Measurements from ENCODE around the gene NUDT22. TPM values are rescaled to one million over a fixed set of nuclear protein-coding genes. Genes with fewer than 3 reads are reported as not detected.

The NUDT22 gene
- total RNA-seq, 3 donors from 2014 or later, result 34.2 to 58.0 (median 36.7) TPM

DNA sequence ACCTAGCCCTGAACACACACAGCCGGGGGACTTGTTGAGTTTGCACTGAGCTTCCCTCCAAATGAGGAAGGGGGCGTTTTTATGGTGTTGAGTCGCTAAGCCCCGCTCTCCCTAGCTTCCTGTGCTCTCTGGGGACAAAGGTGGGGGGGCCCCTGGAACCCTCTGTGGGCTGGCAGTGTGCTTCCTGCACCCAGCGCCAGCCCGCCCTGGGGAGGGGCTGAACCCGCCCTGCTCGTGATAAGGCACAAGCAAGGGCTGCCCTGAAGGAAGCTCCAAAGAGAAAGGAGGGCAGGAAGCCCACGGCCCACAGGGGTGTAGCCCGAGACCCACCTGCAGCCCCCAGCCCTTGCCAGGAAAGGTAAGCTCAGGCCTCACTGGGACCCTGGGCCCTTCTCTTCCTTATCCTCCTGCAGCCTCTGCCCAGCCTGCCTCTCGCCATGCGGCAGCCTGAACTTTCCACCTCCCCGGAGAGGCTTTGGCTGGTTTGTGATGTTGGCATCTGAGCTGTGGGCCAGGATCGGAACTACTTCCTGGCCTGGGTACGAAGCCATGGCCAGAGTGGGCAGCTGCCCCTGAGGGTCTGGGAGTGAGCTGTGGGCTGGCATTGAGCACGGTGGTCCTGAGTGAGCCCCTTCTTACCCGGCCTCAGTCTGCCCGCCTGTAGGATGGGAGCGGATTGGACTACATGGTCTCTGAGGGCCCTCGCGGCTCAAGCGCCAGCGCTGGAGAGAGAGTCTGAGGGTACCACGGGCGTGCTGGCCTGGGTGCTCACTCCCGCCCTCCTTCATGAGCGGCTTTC, 19.4 kb upstream of the NUDT22 start, which contains the start of gene FERMT3:
TSS of gene FERMT3 (plus strand) at position 265 of the 799 bp plus-strand sequence. CDS start 644 bp downstream, outside the sequence.
- Histone ChIP-seq H3K27me3 (no peaks in the 10 kb centered on the region), H3K9me3 (no peaks in the 10 kb centered on the region), H3K36me3 (peaks cover 6% of the 10 kb centered on the region), H3K27ac (peak within 1 kb of the TSS; percentile 62 to 95), H3K4me1 (peaks cover 0 to 8% of the 10 kb centered on the region in 2 donors), H3K4me3 (peak within 1 kb of the TSS; percentile 39 to 62 (median 46))
- intact Hi-C loops (cut with DNase I; ENCODE audit: low total_unique reads), result loop anchor here (1.0 kb wide), 1 partner anchor 95 kb away; no protein-coding TSS in a partner anchor
- TF ChIP-seq POLR2A (IDR thresholded peaks at IDR 0.05) (no peak), POLR2AphosphoS5 (IDR thresholded peaks at IDR 0.05) (no peak)
- TF ChIP-seq, protein P1, sequence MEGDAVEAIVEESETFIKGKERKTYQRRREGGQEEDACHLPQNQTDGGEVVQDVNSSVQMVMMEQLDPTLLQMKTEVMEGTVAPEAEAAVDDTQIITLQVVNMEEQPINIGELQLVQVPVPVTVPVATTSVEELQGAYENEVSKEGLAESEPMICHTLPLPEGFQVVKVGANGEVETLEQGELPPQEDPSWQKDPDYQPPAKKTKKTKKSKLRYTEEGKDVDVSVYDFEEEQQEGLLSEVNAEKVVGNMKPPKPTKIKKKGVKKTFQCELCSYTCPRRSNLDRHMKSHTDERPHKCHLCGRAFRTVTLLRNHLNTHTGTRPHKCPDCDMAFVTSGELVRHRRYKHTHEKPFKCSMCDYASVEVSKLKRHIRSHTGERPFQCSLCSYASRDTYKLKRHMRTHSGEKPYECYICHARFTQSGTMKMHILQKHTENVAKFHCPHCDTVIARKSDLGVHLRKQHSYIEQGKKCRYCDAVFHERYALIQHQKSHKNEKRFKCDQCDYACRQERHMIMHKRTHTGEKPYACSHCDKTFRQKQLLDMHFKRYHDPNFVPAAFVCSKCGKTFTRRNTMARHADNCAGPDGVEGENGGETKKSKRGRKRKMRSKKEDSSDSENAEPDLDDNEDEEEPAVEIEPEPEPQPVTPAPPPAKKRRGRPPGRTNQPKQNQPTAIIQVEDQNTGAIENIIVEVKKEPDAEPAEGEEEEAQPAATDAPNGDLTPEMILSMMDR (IDR thresholded peaks at IDR 0.05), result no peak
- DNase-seq (ENCODE audit: low spot score in 2 of 2), result no peak

DNA sequence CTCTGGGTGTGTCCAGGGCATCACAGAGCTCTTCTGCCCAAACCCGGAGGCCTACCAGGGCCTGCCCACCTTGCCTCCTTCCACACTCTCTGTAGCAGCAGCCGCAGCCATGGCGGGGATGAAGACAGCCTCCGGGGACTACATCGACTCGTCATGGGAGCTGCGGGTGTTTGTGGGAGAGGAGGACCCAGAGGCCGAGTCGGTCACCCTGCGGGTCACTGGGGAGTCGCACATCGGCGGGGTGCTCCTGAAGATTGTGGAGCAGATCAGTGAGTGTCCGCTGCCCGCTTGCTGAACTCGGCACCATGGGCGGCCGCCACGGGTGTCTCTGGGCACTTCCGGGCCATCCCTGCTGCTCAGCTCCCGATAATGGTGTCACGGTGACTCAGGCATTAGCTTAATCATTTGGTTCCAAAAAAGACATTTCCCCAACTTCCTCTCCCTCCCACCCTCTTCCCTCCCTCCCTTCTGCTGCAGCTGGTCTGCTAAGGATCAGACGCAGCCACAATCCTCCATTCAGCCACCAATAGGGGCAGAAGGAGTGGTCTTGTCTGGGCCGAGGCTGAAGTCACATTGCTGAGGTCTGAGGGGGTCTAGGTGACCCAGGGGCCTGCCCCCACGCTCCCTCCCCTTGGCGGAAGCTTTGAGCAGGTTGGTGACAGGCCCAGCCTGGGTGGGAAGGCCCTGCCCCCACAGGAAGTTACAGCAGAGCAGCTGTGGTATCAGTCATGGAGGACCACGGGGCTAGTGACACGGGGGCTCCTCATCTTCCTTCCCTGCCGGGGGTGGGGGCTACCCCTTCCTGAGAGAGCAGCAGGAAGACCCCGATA, 18.6 kb upstream of the NUDT22 start:
- intact Hi-C loops (cut with DNase I; ENCODE audit: low total_unique reads), result no loop called here
- Histone ChIP-seq H3K36me3 (peaks cover 6% of the 10 kb centered on the region), H3K27me3 (no peaks in the 10 kb centered on the region), H3K4me1 (peaks cover 0 to 8% of the 10 kb centered on the region in 2 donors), H3K9me3 (no peaks in the 10 kb centered on the region), H3K4me3 (peak overlapping the region; percentile 39 to 62 (median 46)), H3K27ac (peak overlapping the region; percentile 62 to 95)
- TF ChIP-seq POLR2AphosphoS5 (IDR thresholded peaks at IDR 0.05), result peak in 1 of 3 donors; percentile 33
- TF ChIP-seq, protein P1 (IDR thresholded peaks at IDR 0.05), result no peak
- no peak for DNase-seq (ENCODE audit: low spot score in 2 of 2)

DNA sequence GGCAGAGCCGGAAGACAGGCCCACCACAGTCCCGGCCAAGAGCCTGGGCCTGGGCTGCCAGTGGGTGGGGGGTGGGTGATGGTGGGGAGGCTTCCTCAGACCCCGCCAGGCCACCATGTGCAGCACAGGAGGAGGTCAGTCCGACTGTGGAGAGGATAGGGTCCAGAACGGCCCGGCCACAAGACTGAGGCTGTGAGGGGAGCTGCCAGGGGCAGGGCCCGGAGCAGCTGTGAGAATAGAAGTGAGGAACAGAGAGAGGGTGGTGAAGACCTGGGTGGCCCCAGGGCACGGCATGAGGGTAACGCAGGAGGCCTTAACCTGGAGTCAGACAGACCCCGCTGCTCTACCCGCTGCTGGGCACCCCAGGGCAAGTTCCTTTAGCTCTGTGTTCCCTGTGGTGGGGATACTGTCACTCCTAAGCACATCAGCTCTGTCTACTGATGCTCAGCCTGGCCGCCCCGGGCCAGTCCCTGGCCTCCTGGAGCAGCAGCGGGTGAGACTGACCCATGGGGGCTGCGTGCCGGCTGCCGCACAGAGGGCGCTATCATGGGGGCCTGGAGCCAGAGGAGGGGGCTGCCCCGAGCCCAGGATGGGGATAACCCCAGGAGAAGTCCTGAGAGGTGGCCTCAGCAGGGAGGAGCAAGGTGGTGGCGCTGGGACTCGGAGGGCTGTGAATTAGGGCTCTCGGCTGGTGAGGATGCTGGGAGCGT, 17.8 kb upstream of the NUDT22 start:
- TF ChIP-seq, protein P1 (IDR thresholded peaks at IDR 0.05), result no peak
- TF ChIP-seq POLR2A (IDR thresholded peaks at IDR 0.05) (no peak), POLR2AphosphoS5 (IDR thresholded peaks at IDR 0.05) (no peak)
- Histone ChIP-seq H3K36me3 (peaks cover 6% of the 10 kb centered on the region), H3K27ac (peak overlapping the region; percentile 62 to 95)

DNA sequence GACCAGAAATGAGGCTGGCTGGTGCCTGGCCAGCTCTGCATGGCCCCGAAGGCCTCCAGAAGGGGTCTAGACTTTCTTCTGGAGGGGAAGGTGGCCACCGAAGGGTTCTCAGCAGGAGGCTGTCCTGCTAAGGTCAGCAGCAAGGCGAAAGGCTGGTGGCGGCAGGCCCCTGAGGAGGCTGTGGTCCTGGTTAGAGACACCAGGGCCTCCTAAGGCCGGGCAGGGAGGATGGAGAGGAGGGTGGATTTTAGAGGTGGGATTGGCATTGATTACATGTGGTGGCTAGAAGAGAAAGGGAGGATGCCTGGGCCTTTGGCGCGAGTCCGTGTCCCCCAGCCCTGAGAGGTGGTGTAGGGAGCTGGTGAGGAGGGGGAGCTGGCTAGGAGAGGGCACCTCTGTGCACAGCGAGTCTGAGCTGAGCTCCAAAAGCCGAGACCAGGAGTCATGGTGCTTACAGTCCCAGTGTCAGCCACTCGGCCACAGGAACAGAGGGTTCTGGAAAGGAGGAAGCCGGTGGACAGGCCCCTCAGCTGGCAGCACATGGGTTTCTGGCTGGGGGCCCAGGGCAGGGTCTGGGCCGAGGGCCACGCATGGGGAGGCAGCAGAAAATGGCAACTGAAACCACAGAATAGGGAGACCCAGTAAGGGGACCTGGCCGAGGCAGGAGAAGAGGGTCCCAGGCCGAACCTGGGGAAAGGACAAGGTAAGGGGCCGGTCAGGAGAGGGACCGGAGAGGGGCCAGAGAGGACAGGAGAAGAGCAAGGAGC, 17.1 kb upstream of the NUDT22 start:
- Histone ChIP-seq H3K4me1 (peaks cover 0 to 8% of the 10 kb centered on the region in 2 donors), H3K4me3 (peak overlapping the region in 1 of 3 donors; percentile 62), H3K27me3 (no peaks in the 10 kb centered on the region), H3K36me3 (peaks cover under 1% of the 10 kb centered on the region), H3K27ac (peak overlapping the region in 1 of 2 donors; percentile 95), H3K9me3 (no peaks in the 10 kb centered on the region)
- TF ChIP-seq, protein P1 (IDR thresholded peaks at IDR 0.05), result no peak
- no peak for TF ChIP-seq POLR2A (IDR thresholded peaks at IDR 0.05)
- no peak for TF ChIP-seq POLR2AphosphoS5 (IDR thresholded peaks at IDR 0.05)
- DNase-seq (ENCODE audit: low spot score in 2 of 2), result no peak
- intact Hi-C loops (cut with DNase I; ENCODE audit: low total_unique reads), result no loop called here

More for the DNA sequence above, 17.8 kb upstream of the NUDT22 start:
- Histone ChIP-seq H3K27me3 (no peaks in the 10 kb centered on the region), H3K9me3 (no peaks in the 10 kb centered on the region), H3K4me1 (peaks cover 0 to 8% of the 10 kb centered on the region in 2 donors), H3K4me3 (peak overlapping the region; percentile 39 to 62 (median 46))
- no peak for DNase-seq (ENCODE audit: low spot score in 2 of 2)
- intact Hi-C loops (cut with DNase I; ENCODE audit: low total_unique reads), result no loop called here
